Smooth muscle cell (in vitro differentiated cells): ENCODE measurements around the gene COP1. TPM values are rescaled to one million over a fixed set of nuclear protein-coding genes. Genes with fewer than 3 reads are reported as not detected.

Source experiments
- DNase-seq: peaks from one replicate; lab custom pipeline; 2025; ENCODE audit not compliant: unreplicated experiment; lab: John Stamatoyannopoulos, UW
- H2AFZ ChIP-seq: fragments of 200-600 bp; sonication (generic); 2 replicates; pipeline ENCODE4 v1.6.0; 2016; ENCODE audit warnings: antibody characterized with exemption, low read depth, mild to moderate bottlenecking
- H3F3A ChIP-seq: fragments of 200-600 bp; sonication (generic); 2 replicates; pipeline ENCODE4 v1.6.0; 2017; ENCODE audit warnings: antibody characterized with exemption, low read depth
- H3K27ac ChIP-seq: fragments of 200-600 bp; sonication (generic); 2 replicates; pipeline ENCODE4 v1.5.1; 2016; ENCODE audit warnings: low read depth, mild to moderate bottlenecking
- H3K27me3 ChIP-seq: fragments of 200-600 bp; sonication (generic); 2 replicates; pipeline ENCODE4 v1.6.1; 2016; ENCODE audit warnings: low read depth, mild to moderate bottlenecking
- H3K36me3 ChIP-seq: fragments of 200-600 bp; sonication (generic); 2 replicates; pipeline ENCODE4 v1.5.1; 2016; ENCODE audit warnings: low read depth
- H3K4me1 ChIP-seq: fragments of 200-600 bp; sonication (generic); 2 replicates; pipeline ENCODE4 v1.5.1; 2016; ENCODE audit warnings: low read depth
- H3K4me2 ChIP-seq: fragments of 200-600 bp; sonication (generic); 2 replicates; pipeline ENCODE4 v1.6.0; 2016; ENCODE audit warnings: mild to moderate bottlenecking
- H3K4me3 ChIP-seq: fragments of 200-600 bp; sonication (generic); 2 replicates; pipeline ENCODE4 v1.5.1; 2016; ENCODE audit warnings: mild to moderate bottlenecking
- H3K79me2 ChIP-seq: fragments of 200-600 bp; sonication (generic); 2 replicates; pipeline ENCODE4 v1.6.0; 2016; ENCODE audit warnings: low read depth, mild to moderate bottlenecking
- H3K9ac ChIP-seq: fragments of 200-600 bp; sonication (generic); 2 replicates; pipeline ENCODE4 v1.6.0; 2016; ENCODE audit warnings: low read depth
- H3K9me3 ChIP-seq: fragments of 200-600 bp; sonication (generic); replicated peaks from 2 replicates; pipeline ENCODE4 v1.5.1; 2016; ENCODE audit warnings: low read depth
- H4K20me1 ChIP-seq: fragments of 200-600 bp; sonication (generic); 2 replicates; pipeline ENCODE4 v1.6.0; 2016; ENCODE audit warnings: low read depth
- CTCF ChIP-seq: fragments of 200-600 bp; sonication (generic); IDR thresholded peaks from 2 replicates; pipeline ENCODE4 v1.5.1; 2017; ENCODE audit warnings: borderline replicate concordance, mild to moderate bottlenecking, antibody characterized with exemption; ENCODE audit not compliant: insufficient read depth, poor library complexity, severe bottlenecking
- WGBS: methylation state at CpG from one replicate; pipeline ENCODE4 v1.1.7; 2016; ENCODE audit warnings: low lambda C conversion rate; 5-methylcytosine and 5-hydroxymethylcytosine counted together
- polyA plus RNA-seq: library from polyadenylated mRNA; unstranded; fragments of >200 nt; fragmentation: Nextera tagmentation; extraction: Ambion mirVana; gene quantifications from 2 replicates; pipeline ENCODE4 v1.2.1, GENCODE V29; 2016
- total RNA-seq: library from RNA; depleted of rRNA; stranded (reverse); fragments of >200 nt; gene quantifications from 2 replicates; pipeline ENCODE4 v1.2.3, GENCODE V29; 2014

The COP1 gene
- total and polyA plus RNA-seq, 2 experiments from 2014 or later: 44.8 to 68.2 TPM

GRCh38 chr1:176118985-176119384, 88.1 kb downstream of the COP1 start:
- H3K79me2 ChIP-seq: peaks cover 4% of the 10 kb centered on the region
- H3K4me1 ChIP-seq: no peaks in the 10 kb centered on the region
- H3K9ac ChIP-seq: no peak overlapping the region
- no peak overlapping the region for H3K4me3 ChIP-seq
- peaks cover 11% of the 10 kb centered on the region for H3K36me3 ChIP-seq
- no peak overlapping the region for H3K4me2 ChIP-seq
- no peaks in the 10 kb centered on the region for H3F3A ChIP-seq
- TF ChIP-seq CTCF: no peak
- H4K20me1 ChIP-seq: peaks cover 18% of the 10 kb centered on the region
- H2AFZ ChIP-seq: no peak overlapping the region
- no peaks in the 10 kb centered on the region for H3K27me3 ChIP-seq
- DNase-seq: no peak
- H3K9me3 ChIP-seq: peaks cover 15% of the 10 kb centered on the region
- H3K27ac ChIP-seq: no peak overlapping the region

GRCh38 chr1:176111835-176112234, 95.3 kb downstream of the COP1 start:
- 73% methylated on average over 1 of the region's 1 CpG for WGBS
- Histone ChIP-seq H3K4me1 (no peaks in the 10 kb centered on the region), H3K4me3 (no peak overlapping the region), H4K20me1 (peaks cover 28% of the 10 kb centered on the region), H3K27me3 (no peaks in the 10 kb centered on the region), H3K79me2 (peaks cover 6% of the 10 kb centered on the region), H3K4me2 (no peak overlapping the region), H3K36me3 (peaks cover 5% of the 10 kb centered on the region), H3F3A (no peaks in the 10 kb centered on the region), H3K9ac (no peak overlapping the region), H3K9me3 (no peaks in the 10 kb centered on the region), H3K27ac (no peak overlapping the region), H2AFZ (no peak overlapping the region)
- DNase-seq: no peak
- TF ChIP-seq CTCF: no peak

- H4K20me1 ChIP-seq: peaks cover 31% of the 10 kb centered on the region
- no peaks in the 10 kb centered on the region for H3K27me3 ChIP-seq
- no peaks in the 10 kb centered on the region for H3K9me3 ChIP-seq
- no peak overlapping the region for H3K4me3 ChIP-seq
- H3K4me2 ChIP-seq: no peak overlapping the region
- 61% methylated on average over 1 of the region's 1 CpG for WGBS
- no peak for TF ChIP-seq CTCF
- peaks cover 6% of the 10 kb centered on the region for H3K79me2 ChIP-seq
- no peak overlapping the region for H2AFZ ChIP-seq
- H3F3A ChIP-seq: no peaks in the 10 kb centered on the region
- H3K4me1 ChIP-seq: no peaks in the 10 kb centered on the region
- no peak overlapping the region for H3K27ac ChIP-seq
- H3K36me3 ChIP-seq: no peaks in the 10 kb centered on the region
- no peak for DNase-seq
- no peak overlapping the region for H3K9ac ChIP-seq
Observed at GRCh38 chr1:176110203-176110602, 96.9 kb downstream of the COP1 start.

- WGBS: 87% methylated on average over 1 of the region's 1 CpG
- Histone ChIP-seq H2AFZ (no peak overlapping the region), H3K27me3 (no peaks in the 10 kb centered on the region), H3K4me3 (no peak overlapping the region), H3K36me3 (peaks cover 22% of the 10 kb centered on the region), H3K9ac (no peak overlapping the region), H4K20me1 (peaks cover 43% of the 10 kb centered on the region), H3K27ac (no peak overlapping the region), H3K79me2 (peaks cover 12% of the 10 kb centered on the region), H3K9me3 (peaks cover 19% of the 10 kb centered on the region), H3K4me2 (no peak overlapping the region), H3F3A (no peaks in the 10 kb centered on the region), H3K4me1 (no peaks in the 10 kb centered on the region)
- no peak for DNase-seq
- no peak for TF ChIP-seq CTCF
Observed at GRCh38 chr1:176102768-176103350, 104.2 kb downstream of the COP1 start.
